DND-41 (cell line): Measurements from ENCODE around the gene TMEM127.

Experiments
- CTCF ChIP-seq: IDR thresholded peaks from 2 replicates; pipeline ENCODE4 v1.5.1; 2012; ENCODE audit warnings: borderline replicate concordance, low read length, moderate library complexity, mild to moderate bottlenecking; ENCODE audit not compliant: poor library complexity, severe bottlenecking; ENCODE audit errors: extremely low read depth
- EZH2 ChIP-seq: IDR thresholded peaks from 3 replicates; pipeline ENCODE4 v1.6.1; 2012; ENCODE audit warnings: borderline replicate concordance, low read depth, mild to moderate bottlenecking, moderate library complexity, low read length, inconsistent platforms; ENCODE audit not compliant: severe bottlenecking

- TF ChIP-seq CTCF (no peak), EZH2 (no peak)
These were observed 6.2 kb upstream of the TMEM127 start for GRCh38 chr2:96271995-96272394.
